K562 (cell line): ENCODE data around the gene CFAP251. TPM values are rescaled to one million over a fixed set of nuclear protein-coding genes. Genes with fewer than 3 reads are reported as not detected.

ENCODE experiments used
- ATF1 ChIP-seq, 2 experiments: fragments of 450-650 bp in 1 of 2; IDR thresholded peaks; 2 replicates each; pipeline ENCODE4 v1.6.1; 2016; ENCODE audit warnings: missing compliant biosample characterization in 1 of 2, missing genetic modification characterization in 1 of 2
- ATF7 ChIP-seq: fragments of 450-650 bp; IDR thresholded peaks from 2 replicates; pipeline ENCODE4 v1.7.1; 2014; ENCODE audit warnings: mild to moderate bottlenecking, moderate library complexity
- CC2D1A ChIP-seq: fragments of 450-650 bp; IDR thresholded peaks from 2 replicates; pipeline ENCODE4 v1.6.1; 2017; ENCODE audit warnings: mild to moderate bottlenecking
- CREB5 ChIP-seq: fragments of 250-450 bp; sonication (Bioruptor Pico); IDR thresholded peaks from 2 replicates; pipeline ENCODE4 v1.5.0; 2020; ENCODE audit warnings: mild to moderate bottlenecking
- FOSL1 ChIP-seq: fragments of 200-800 bp; sonication (Bioruptor generic); conservative IDR thresholded peaks from 2 replicates; pipeline ENCODE4 v1.6.1; 2016; ENCODE audit warnings: missing genetic modification characterization, missing compliant biosample characterization
- FOXK1 ChIP-seq: sonication (generic); formaldehyde crosslinking; IDR thresholded peaks from 2 replicates; pipeline ENCODE4 v1.8.0; 2022; ENCODE audit warnings: missing genetic modification reagents, mild to moderate bottlenecking, borderline replicate concordance
- FOXM1 ChIP-seq, 2 experiments: fragments of 450-650 bp in 1 of 2; sonication (generic) in 1 of 2; formaldehyde crosslinking in 1 of 2; IDR thresholded peaks; 2 replicates each; pipeline versions ENCODE4 v1.6.1 to v1.9.0; 2017 to 2022; ENCODE audit warnings: low read depth in 2 of 2, mild to moderate bottlenecking in 2 of 2, missing genetic modification reagents in 1 of 2, moderate library complexity in 1 of 2
- GMEB1 ChIP-seq: fragments of 250-450 bp; sonication (Bioruptor Pico); IDR thresholded peaks from 2 replicates; pipeline ENCODE4 v1.4.0; 2020; ENCODE audit warnings: mild to moderate bottlenecking
- JUN ChIP-seq, 2 experiments: sonication (generic) in 1 of 2; formaldehyde crosslinking in 1 of 2; IDR thresholded peaks; 2 replicates each; pipeline versions ENCODE4 v1.6.1 to v1.8.0; 2012 to 2022; ENCODE audit warnings: borderline replicate concordance in 2 of 2, mild to moderate bottlenecking in 2 of 2, improper control_type of control experiment in 1 of 2, low read depth in 1 of 2, low read length in 1 of 2, missing genetic modification reagents in 1 of 2
- MCM3 ChIP-seq: fragments of 450-650 bp; IDR thresholded peaks from 2 replicates; pipeline ENCODE4 v1.6.1; 2016
- NKRF ChIP-seq: fragments of 450-650 bp; IDR thresholded peaks from 2 replicates; pipeline ENCODE4 v1.6.1; 2016; ENCODE audit warnings: borderline replicate concordance
- PTRF ChIP-seq: fragments of 450-650 bp; IDR thresholded peaks from 2 replicates; pipeline ENCODE4 v1.6.1; 2016; ENCODE audit warnings: mild to moderate bottlenecking, missing genetic modification characterization, missing compliant biosample characterization
- SLC30A9 ChIP-seq: fragments of 250-450 bp; sonication (Bioruptor Pico); IDR thresholded peaks from 2 replicates; pipeline ENCODE4 v1.8.0; 2022; ENCODE audit warnings: mild to moderate bottlenecking, moderate library complexity
- TEAD2 ChIP-seq: fragments of 450-650 bp; IDR thresholded peaks from 2 replicates; pipeline ENCODE4 v1.6.1; 2016; ENCODE audit warnings: missing genetic modification characterization, control low read depth, missing compliant biosample characterization
- ZBTB5 ChIP-seq: fragments of 450-650 bp; IDR thresholded peaks from 2 replicates; pipeline ENCODE4 v1.6.1; 2017; ENCODE audit warnings: antibody characterized with exemption
- ZFP1 ChIP-seq: fragments of 450-650 bp; formaldehyde crosslinking; IDR thresholded peaks from 2 replicates; pipeline ENCODE4 v1.4.0; 2020; ENCODE audit warnings: mild to moderate bottlenecking, mixed read lengths
- ZKSCAN3 ChIP-seq: fragments of 250-450 bp; sonication (Bioruptor Pico); IDR thresholded peaks from 2 replicates; pipeline ENCODE4 v1.4.0; 2020
- ZNF121 ChIP-seq: sonication (generic); formaldehyde crosslinking; conservative IDR thresholded peaks from 2 replicates; pipeline ENCODE4 v1.8.0; 2022; ENCODE audit warnings: missing genetic modification reagents
- ZNF232 ChIP-seq: sonication (generic); formaldehyde crosslinking; IDR thresholded peaks from 2 replicates; pipeline ENCODE4 v1.8.0; 2022; ENCODE audit warnings: mild to moderate bottlenecking, missing genetic modification reagents
- ZNF583 ChIP-seq: fragments of 250-450 bp; sonication (Bioruptor Pico); IDR thresholded peaks from 2 replicates; pipeline ENCODE4 v1.4.0; 2020
- polyA plus RNA-seq, 8 experiments: library from polyadenylated mRNA; depleted of rRNA in 4 of 8; stranded (reverse) in 5 of 8; unstranded in 3 of 8; fragments of >200 nt; fragmentation: Nextera tagmentation in 2 of 8; fragmentation: Illumina TruSeq in 1 of 8; extraction: Ambion mirVana in 2 of 8; extraction: Trizol in 1 of 8; gene quantifications; 2 replicates each; pipeline versions ENCODE4 v1.2.1 to v1.2.3, GENCODE V29; 2011 to 2014; ENCODE audit warnings: inconsistent platforms in 1 of 8, missing spikeins in 1 of 8
- total RNA-seq, 7 experiments: library from RNA; depleted of rRNA in 6 of 7; stranded (reverse); fragments of >200 nt in 6 of 7; fragmentation: Illumina TruSeq in 2 of 7; extraction: Trizol in 2 of 7; gene quantifications; 2 replicates each; pipeline versions ENCODE4 v1.2.1 to v1.2.3, GENCODE V29; 2011 to 2021; ENCODE audit warnings: low replicate concordance in 1 of 7

Gene CFAP251
- total and polyA plus RNA-seq, 9 of the 15 experiments (the other 6 are each of a cell fraction or from before 2014, with no cell fraction given), result 16.6 to 31.0 (median 19.1) TPM

- TF ChIP-seq ZKSCAN3 (CRISPR knock-in tag), result no peak
- TF ChIP-seq PTRF (tag), result peak; percentile 49; the same call in 1 of the 2 replicates
- no peak for TF ChIP-seq CREB5 (CRISPR knock-in tag)
- TF ChIP-seq GMEB1 (CRISPR knock-in tag), result no peak
- TF ChIP-seq ZFP1 (CRISPR knock-in tag), result no peak
- peak; percentile 96 for TF ChIP-seq JUN (IDR thresholded peaks at IDR 0.05; ENCODE audit: borderline replicate concordance, low read depth, low read length)
- TF ChIP-seq JUN (CRISPR knock-in tag; IDR thresholded peaks at IDR 0.05; ENCODE audit: borderline replicate concordance), result no peak
- peak; percentile 74; the same call in 1 of the 2 replicates for TF ChIP-seq ZNF583
- no peak; the same call in 1 of the 2 replicates for TF ChIP-seq TEAD2 (tag)
- TF ChIP-seq CC2D1A, result peak; percentile 51; the same call in 1 of the 2 replicates
- no peak for TF ChIP-seq ZNF232 (CRISPR knock-in tag)
- no peak for TF ChIP-seq MCM3
- peak; percentile 84 for TF ChIP-seq ATF7
- no peak for TF ChIP-seq SLC30A9
- no peak for TF ChIP-seq ZNF121
- TF ChIP-seq FOXK1, result 0 out of 2 replicates have a peak, but pooled peaks have one; percentile 53
- no peak for TF ChIP-seq ATF1 (CRISPR knock-in tag; IDR thresholded peaks at IDR 0.05)
- TF ChIP-seq ATF1 (tag; IDR thresholded peaks at IDR 0.05), result peak; percentile 77
- peak; percentile 99 for TF ChIP-seq FOSL1
- TF ChIP-seq ZBTB5, result no peak
- peak; percentile 54 for TF ChIP-seq FOXM1 (IDR thresholded peaks at IDR 0.05; ENCODE audit: low read depth)
- TF ChIP-seq FOXM1 (CRISPR knock-in tag; IDR thresholded peaks at IDR 0.05; ENCODE audit: low read depth), result no peak
- TF ChIP-seq NKRF, result peak; percentile 51; the same call in 1 of the 2 replicates
These were observed 15.3 kb downstream of the CFAP251 start (continued) for GRCh38 chr12:121933522-121934308.
